Measurements from ENCODE around the gene NSRP1. TPM values are rescaled to one million over a fixed set of nuclear protein-coding genes. Genes with fewer than 3 reads are reported as not detected.
"Not testable (repeated sequence)": the region's sequence is repeated elsewhere in the genome, so short reads cannot be mapped to it uniquely, and the experiment has no call there.

Gene NSRP1
- total RNA-seq, 6 experiments from 2014 or later, result 19.4 to 28.1 (median 27.0) TPM

GRCh38 chr17:30084788-30085187 is 31.8 kb upstream of the NSRP1 start:
- TF ChIP-seq CTCF (IDR thresholded peaks at IDR 0.05), result no peak
- Mint-ChIP-seq H3K27ac (no peak overlapping the region), H3K9me3 (no peaks in the 10 kb centered on the region), H3K36me3 (ENCODE audit: low read depth) (no peaks in the 10 kb centered on the region), H3K4me3 (no peak overlapping the region), H3K27me3 (ENCODE audit: insufficient read depth) (peaks cover 29% of the 10 kb centered on the region), H3K4me1 (ENCODE audit: low read depth) (no peaks in the 10 kb centered on the region)
- DNase-seq, result no peak

GRCh38 chr17:30086896-30087295 is 29.7 kb upstream of the NSRP1 start:
- DNase-seq, result no peak
- H3K27ac Mint-ChIP-seq, result no peak overlapping the region
- no peaks in the 10 kb centered on the region for H3K9me3 Mint-ChIP-seq
- no peaks in the 10 kb centered on the region for H3K36me3 Mint-ChIP-seq (ENCODE audit: low read depth)
- TF ChIP-seq CTCF (IDR thresholded peaks at IDR 0.05), result no peak
- H3K4me1 Mint-ChIP-seq (ENCODE audit: low read depth), result peaks cover 21% of the 10 kb centered on the region
- peaks cover 15% of the 10 kb centered on the region for H3K27me3 Mint-ChIP-seq (ENCODE audit: insufficient read depth)
- H3K4me3 Mint-ChIP-seq, result no peak overlapping the region

GRCh38 chr17:30087431-30087830 is 29.2 kb upstream of the NSRP1 start:
- DNase-seq; H3K4me3 Mint-ChIP-seq; H3K36me3 Mint-ChIP-seq (ENCODE audit: low read depth); H3K27ac Mint-ChIP-seq; H3K9me3 Mint-ChIP-seq: not testable (repeated sequence)
- Mint-ChIP-seq H3K4me1 (ENCODE audit: low read depth) (peaks cover 25% of the 10 kb centered on the region), H3K27me3 (ENCODE audit: insufficient read depth) (peaks cover 15% of the 10 kb centered on the region)

- no peak for TF ChIP-seq CTCF (IDR thresholded peaks at IDR 0.05)
- peak overlapping the region; percentile 33; the same call in 1 of the 2 replicates for H3K4me3 Mint-ChIP-seq
- H3K27ac Mint-ChIP-seq, result peak overlapping the region; percentile 67
- peaks cover 54% of the 10 kb centered on the region for H3K4me1 Mint-ChIP-seq (ENCODE audit: low read depth)
- H3K36me3 Mint-ChIP-seq (ENCODE audit: low read depth), result no peaks in the 10 kb centered on the region
- H3K27me3 Mint-ChIP-seq (ENCODE audit: insufficient read depth), result no peaks in the 10 kb centered on the region
- no peak for DNase-seq
- H3K9me3 Mint-ChIP-seq, result no peaks in the 10 kb centered on the region
Measured at GRCh38 chr17:30091121-30091670, 25.4 kb upstream of the NSRP1 start.

- Mint-ChIP-seq H3K36me3 (ENCODE audit: low read depth) (no peaks in the 10 kb centered on the region), H3K9me3 (no peaks in the 10 kb centered on the region), H3K4me1 (ENCODE audit: low read depth) (peaks cover 54% of the 10 kb centered on the region), H3K27ac (peak overlapping the region; percentile 67), H3K27me3 (ENCODE audit: insufficient read depth) (no peaks in the 10 kb centered on the region), H3K4me3 (peak overlapping the region; percentile 33; the same call in 1 of the 2 replicates)
- DNase-seq, result peak; percentile 83
- no peak for TF ChIP-seq CTCF (IDR thresholded peaks at IDR 0.05)
Measured at GRCh38 chr17:30091771-30092170, 24.8 kb upstream of the NSRP1 start.

- Mint-ChIP-seq H3K4me1 (ENCODE audit: low read depth) (peaks cover 54% of the 10 kb centered on the region), H3K9me3 (no peaks in the 10 kb centered on the region), H3K36me3 (ENCODE audit: low read depth) (no peaks in the 10 kb centered on the region), H3K4me3 (no peak overlapping the region), H3K27ac (no peak overlapping the region), H3K27me3 (ENCODE audit: insufficient read depth) (no peaks in the 10 kb centered on the region)
- DNase-seq, result no peak
- TF ChIP-seq CTCF (IDR thresholded peaks at IDR 0.05), result no peak
Measured at GRCh38 chr17:30092886-30093285, 23.7 kb upstream of the NSRP1 start.

All from HFFc6 (cell line).